NOMO-1 (cell line): ENCODE results near the gene PPM1M.

Experiments used
- DNase-seq, 2 experiments: peaks; one replicate each; lab custom pipeline; 2025; ENCODE audit not compliant: unreplicated experiment in 2 of 2; lab: John Stamatoyannopoulos, UW

PPM1M gene

DNA sequence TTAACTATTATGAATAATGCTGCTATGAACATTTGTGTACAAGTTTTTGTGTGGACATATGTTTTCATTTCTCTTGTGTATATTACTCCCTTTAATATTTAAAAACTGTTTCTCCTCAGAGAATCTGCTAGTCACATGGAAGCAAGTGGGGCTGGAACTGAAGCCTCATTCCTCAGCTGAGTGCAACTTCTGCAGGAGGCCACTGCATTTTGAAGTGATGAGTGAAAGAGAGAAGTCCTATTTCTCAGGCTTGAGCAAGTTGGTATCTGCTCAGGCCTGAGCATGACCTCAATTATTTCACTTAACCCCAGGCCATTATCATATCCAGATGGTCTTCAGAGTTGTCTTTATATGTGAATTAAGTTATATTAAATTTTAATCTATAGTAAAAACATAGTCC lies 31.7 kb upstream of the PPM1M start:
- DNase-seq = no peak

- no peak for DNase-seq
These were observed 30.2 kb upstream of the PPM1M start for GRCh38 chr3:52215351-52215750.

DNA sequence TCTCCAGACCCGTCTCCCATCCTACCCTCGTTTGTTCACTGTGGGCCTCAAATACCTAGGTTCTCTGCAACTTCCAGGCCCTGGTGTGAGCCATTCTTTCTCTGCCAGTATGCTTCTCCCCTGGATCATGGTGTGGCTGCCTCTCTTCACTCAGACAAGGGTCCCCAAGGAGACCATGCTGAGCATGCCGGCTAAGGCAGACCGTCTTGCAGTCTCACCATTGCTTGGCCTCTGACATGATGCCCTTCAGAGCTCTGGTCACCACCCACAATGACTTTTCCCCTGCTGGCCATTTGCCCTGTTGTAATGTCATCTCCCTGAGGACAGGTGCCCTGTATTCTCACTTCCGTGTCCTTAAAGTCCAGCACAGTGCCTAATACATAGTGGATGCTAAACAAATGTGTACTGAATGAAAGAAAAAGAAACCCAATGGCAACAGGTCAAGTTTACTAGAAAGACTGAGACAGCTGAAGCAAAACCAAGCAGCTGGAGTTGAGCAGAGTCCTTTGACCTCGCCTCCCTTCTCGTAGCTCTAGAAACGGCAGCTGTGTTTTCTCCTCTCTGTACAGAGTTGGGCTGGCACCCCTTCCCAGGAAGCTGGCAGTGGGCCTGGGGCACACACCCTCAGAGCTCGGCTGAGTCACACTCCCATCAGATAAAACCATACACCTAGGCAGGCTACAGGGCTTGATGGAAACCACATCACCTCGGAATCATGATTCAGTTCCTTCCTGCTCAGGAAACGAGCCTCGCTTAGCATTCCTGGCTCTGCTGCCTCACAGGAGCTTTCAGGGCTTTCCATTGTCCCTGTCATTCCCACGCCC lies 28.8 kb upstream of the PPM1M start:
- DNase-seq = no peak

- DNase-seq = no peak
These were observed 28.2 kb upstream of the PPM1M start for GRCh38 chr3:52217409-52217805.

- DNase-seq = no peak
These were observed 27.5 kb upstream of the PPM1M start for GRCh38 chr3:52218026-52218425.

DNA sequence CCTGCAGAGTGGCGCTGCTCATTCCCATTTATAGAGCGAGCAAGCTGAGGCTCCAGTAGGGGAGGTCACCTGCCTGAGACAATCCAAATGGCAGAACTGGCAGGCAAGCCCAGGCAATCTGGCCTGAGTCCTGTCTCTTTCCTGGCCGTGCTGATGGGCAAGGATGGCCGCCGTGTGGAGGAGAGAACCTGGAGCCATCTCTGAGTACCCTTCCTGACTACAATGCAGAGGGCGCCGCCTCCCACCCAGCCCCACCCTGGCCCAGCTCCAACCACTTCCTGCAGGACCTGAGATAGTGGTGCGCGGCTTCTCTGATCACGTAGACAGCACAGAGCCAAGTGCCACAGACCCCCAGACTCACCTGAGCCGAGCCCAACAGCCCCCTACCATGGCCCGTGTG lies 27.1 kb upstream of the PPM1M start:
- DNase-seq = no peak

DNA sequence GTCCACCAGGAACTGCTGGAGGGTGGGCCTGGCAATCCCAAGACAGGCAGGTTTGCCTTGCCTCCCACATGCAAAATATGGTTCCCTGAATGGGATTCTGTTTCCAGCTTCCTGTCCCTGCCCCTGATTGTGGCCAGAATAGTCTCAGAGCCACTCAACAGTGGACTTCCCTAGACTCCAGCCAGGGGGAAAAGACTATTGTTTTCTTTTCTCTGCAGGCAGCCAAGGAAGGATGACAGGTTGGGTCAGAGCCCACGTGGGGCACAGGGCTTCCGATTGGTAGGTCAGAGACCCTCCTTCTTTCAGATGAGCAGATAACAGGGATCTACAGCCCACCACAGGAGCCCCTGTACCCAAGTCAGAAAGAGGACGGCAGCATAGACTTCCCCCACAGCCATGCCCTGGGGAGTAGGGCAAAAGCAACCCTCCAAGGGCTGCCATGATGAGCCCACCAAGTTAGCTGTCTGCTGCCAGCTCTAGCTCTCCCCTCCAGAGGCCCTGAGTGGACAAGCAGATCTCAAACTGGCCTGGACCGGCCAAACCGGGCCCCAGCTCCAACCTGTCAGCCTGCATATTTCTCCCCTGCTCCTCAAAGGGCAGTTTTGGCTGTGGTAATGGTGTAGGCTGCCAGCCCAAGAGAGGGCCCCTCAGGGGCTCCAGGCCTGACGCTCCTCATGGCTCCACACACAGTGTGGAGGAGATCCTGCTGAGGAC lies 26.5 kb upstream of the PPM1M start:
- no peak for DNase-seq

DNA sequence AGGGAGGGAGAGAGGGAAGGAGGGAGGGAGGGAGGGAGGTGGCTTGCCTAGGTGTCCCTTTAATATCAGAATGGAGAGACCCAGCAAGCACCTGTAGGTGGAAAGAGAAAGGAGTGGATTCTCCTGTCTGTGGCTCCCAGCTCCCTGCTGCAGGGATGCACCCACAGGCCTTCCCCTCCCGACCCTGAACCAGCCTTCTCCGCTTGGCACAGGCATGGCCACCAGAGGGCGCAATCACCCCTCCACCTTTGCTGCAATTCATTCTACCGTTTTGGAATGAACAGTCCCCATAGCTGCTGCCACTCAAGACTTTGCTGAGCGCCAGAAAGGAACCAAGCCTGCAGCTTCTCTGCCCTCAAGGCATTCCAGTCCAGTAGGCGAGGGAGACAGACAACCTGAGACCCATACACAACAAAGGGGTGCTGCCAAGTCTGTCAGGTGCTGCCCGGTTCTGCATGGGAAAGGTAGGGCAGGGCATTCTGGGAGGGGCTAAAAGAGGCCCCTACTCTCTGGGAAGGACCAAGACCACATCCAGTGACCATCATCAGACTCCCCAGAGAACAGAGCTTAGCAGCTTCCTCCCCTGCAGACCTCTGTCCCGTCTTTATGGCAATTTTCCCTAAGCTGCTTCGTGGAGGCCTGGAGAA lies 25.1 kb upstream of the PPM1M start:
- DNase-seq = peak; percentile 79 to 83

DNA sequence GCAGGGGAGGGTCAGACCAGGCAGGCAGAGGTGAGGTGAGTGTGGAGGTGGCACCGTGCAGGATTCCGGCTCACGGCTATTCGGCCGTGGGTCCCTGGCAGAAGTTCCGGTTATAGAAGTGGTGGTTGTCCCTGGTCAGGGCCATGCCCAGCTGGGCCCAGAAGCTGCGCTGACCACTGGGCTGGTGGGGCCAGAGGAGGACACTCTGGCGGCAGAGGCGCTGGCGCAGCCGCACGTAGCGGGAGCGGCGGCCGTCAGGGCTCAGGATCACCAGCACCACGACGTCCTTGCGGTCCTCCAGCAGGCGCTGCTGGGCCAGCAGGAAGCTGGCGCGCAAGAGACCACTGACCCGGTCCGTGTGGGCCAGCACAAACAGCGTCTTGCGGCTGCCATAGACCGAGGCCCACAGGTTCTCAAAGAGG lies 24.4 kb upstream of the PPM1M start:
- DNase-seq = no peak

GRCh38 chr3:52221563-52222318 lies 23.8 kb upstream of the PPM1M start:
- no peak for DNase-seq

DNA sequence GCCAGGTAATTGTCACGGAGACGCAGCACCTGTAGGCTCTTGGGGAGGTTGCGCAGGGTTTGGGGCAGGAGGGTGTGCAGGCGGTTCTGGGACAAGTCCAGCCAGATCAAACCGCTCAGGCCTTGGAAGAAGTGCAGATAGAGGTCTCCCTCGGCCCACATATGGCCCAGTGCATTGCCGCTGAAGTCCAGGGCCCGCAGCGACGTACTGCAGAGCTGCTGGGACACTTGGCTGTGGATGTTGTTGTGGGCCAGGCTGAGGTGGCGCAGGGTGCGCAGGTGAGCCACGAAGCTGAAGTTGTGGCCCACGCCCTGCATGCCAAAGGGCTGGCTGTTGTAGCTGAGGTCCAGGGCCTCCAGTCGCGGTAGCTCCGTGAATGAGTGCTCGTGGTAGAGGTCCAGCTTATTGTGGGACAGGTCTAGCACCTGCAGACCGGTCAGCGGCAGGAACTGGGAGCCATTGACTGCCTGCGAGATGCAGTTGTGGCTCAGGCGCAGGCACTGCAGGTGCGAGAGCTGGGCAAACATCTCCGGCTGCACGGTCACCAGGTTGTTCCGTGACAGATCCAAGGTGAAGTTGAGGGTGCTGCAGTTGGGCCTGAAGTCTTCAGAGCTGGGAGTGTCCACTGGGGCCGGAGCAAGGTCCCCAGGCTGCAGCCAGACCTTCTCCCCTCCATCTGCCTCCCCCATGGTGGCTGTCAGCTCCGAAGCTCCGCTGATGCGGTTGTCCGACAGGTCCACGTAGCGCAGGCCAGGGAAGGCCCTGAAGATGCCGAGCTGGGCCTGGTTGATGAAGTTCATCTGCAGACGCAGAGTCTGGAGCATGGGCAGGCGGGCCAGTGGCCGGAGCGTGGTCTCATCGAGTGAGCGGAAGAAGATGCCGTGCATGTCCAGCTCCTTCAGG lies 23.0 kb upstream of the PPM1M start:
- DNase-seq = no peak

- no peak for DNase-seq
These were observed 21.8 kb upstream of the PPM1M start for GRCh38 chr3:52223449-52224408.

- DNase-seq = peak; percentile 89 to 95
These were observed 19.9 kb upstream of the PPM1M start, which contains the start of gene TLR9 for GRCh38 chr3:52225452-52226228. Gene TLR9 (minus strand): TSS chr3:52225645. CDS start chr3:52225529, 116 bp downstream.

DNA sequence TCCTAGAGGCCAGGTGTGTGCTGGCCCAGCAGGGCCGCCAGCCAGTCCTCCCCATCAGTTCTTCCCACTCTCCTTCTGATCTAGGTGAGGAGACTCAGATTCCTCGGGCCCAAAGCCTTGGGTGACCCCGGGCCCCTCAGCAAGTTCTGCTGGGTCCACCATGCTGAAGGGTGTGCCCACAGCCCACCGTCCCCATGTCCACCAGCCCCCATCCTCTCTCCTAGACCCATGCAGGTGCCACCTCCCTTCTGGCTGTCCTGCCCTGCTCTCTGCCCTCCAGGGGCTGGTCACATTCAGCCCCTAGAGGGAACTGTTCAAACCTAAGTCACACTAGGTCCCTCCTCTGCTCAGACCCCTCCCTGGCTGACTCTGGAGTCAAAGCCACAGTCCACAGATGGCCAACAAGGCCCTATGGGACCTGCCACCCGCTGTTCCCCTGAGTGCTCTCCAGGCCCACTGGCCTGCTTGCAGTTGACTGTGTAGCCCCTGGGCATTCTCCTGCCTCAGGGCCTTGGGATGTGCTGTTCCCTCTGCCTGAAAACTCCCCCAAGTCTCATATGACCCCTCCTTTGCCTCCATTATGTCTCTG lies 19.2 kb upstream of the PPM1M start:
- no peak for DNase-seq

DNA sequence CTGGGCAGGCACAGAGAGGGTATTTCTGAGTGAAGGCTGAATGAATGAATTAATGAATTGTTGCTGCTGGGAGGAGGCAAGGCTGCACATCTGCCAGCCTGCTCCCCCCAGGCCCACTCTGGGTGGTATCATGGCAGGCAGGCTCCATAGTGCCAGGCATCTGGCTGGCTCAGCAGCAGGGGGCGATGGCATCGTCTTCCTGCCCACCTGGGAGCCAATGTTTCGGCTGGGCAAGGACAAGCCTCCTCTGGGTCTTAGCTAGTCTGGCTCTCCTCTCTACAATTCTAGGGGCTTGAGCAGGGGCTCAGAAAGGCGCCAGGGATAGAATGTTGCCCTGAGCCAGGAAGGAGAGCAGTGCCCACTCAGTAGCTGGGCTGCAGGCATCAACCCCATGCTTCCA lies 18.4 kb upstream of the PPM1M start:
- DNase-seq = no peak

DNA sequence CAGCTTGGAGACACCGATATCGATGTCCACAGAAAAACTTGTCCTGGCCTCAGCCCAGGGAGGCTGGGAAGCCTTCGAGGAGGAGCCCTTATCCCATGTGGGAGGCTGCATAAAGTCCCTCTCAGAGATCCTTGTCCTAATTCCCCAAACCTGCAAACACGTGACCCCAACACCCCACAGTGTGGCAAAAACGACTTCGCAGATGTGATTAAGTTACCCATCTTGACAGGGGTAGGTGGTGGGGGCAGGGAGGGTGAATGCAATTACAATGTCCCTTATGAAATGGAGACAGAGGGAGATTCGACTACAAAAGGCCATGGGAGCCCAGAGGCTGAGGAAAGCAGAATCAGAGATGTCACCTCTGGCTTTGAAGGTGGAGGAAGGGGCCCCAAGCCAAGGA lies 17.8 kb upstream of the PPM1M start:
- DNase-seq = no peak

DNA sequence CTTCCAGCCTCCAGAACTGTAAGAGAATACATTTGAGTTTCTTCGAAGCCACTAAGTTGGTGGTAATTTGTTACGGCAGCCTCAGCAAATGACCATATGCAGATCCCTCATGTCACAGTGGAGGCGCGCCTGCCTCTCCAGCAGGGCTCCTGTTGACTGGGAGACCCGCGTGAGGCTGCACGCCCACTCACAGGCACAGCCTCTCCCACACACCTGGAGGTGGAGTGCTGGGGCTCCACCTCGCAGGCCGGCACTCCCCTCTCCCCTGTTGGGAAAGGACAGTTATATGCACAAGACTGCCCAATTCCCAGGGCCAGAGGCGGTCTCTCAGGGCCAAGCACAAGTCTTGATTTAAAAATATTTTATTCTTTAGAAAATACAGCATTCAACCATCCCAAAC lies 17.3 kb upstream of the PPM1M start:
- DNase-seq = no peak
